Suprapubic skin (tissue), 4 donors: ENCODE results near the gene OR10J1. TPM values are rescaled to one million over a fixed set of nuclear protein-coding genes. Genes with fewer than 3 reads are reported as not detected.

Experiments used
- DNase-seq, 2 donors: peaks; one replicate each; pipeline ENCODE4 v3.0.0-alpha.2; 2019; ENCODE audit warnings: low spot score in 2 of 2
- H3K27ac ChIP-seq: fragments of 200-600 bp; sonication (generic); one replicate; pipeline ENCODE4 v1.5.1; 2019
- H3K27me3 ChIP-seq: fragments of 200-600 bp; sonication (generic); one replicate; pipeline ENCODE4 v1.5.1; 2019
- H3K36me3 ChIP-seq: fragments of 200-600 bp; sonication (generic); one replicate; pipeline ENCODE4 v1.5.1; 2019
- H3K4me1 ChIP-seq: fragments of 200-600 bp; sonication (generic); one replicate; pipeline ENCODE4 v1.5.1; 2019
- H3K4me3 ChIP-seq: fragments of 200-600 bp; sonication (generic); one replicate; pipeline ENCODE4 v1.5.1; 2019; ENCODE audit warnings: mild to moderate bottlenecking
- H3K9me3 ChIP-seq: fragments of 200-600 bp; sonication (generic); one replicate; pipeline ENCODE4 v1.5.1; 2019
- CTCF ChIP-seq, 2 donors: fragments of 200-600 bp in 1 of 2; fragments of 450-650 bp in 1 of 2; sonication (generic) in 1 of 2; IDR thresholded peaks; one replicate each; pipeline ENCODE4 v1.5.1; 2016 to 2019; ENCODE audit warnings: antibody characterized with exemption in 2 of 2, mild to moderate bottlenecking in 1 of 2, moderate library complexity in 1 of 2
- EP300 ChIP-seq: sonication (generic); formaldehyde crosslinking; IDR thresholded peaks from one replicate; pipeline ENCODE4 v1.6.1; 2017; ENCODE audit warnings: antibody characterized with exemption
- POLR2A ChIP-seq, 2 donors: fragments of 450-650 bp; IDR thresholded peaks; one replicate each; pipeline ENCODE4 v1.6.1; 2017; ENCODE audit warnings: antibody characterized with exemption in 2 of 2, mild to moderate bottlenecking in 2 of 2, moderate library complexity in 2 of 2
- POLR2AphosphoS5 ChIP-seq, 3 donors: sonication (generic); formaldehyde crosslinking; IDR thresholded peaks; one replicate each; pipeline ENCODE4 v1.6.1; 2017; ENCODE audit warnings: antibody characterized with exemption in 3 of 3
- WGBS: methylation state at CpG from one replicate; pipeline ENCODE4 v1.1.5; 2018; 5-methylcytosine and 5-hydroxymethylcytosine counted together
- total RNA-seq, 4 donors: library from RNA; depleted of rRNA; stranded (reverse); fragments of >200 nt; gene quantifications; one replicate each; pipeline ENCODE4 v1.1.0, GENCODE V29; 2016

The OR10J1 gene
- total RNA-seq = not detected

GRCh38 chr1:159439422-159439821 lies at the start of gene OR10J1:
Gene OR10J1, plus strand, starts transcription at chr1:159439722. Its CDS starts 70 bp downstream, at chr1:159439792.
- Histone ChIP-seq H3K27ac (no peak within 1 kb of the TSS), H3K36me3 (no peaks in the 10 kb centered on the region), H3K4me3 (no peak within 1 kb of the TSS), H3K27me3 (no peaks in the 10 kb centered on the region), H3K9me3 (no peaks in the 10 kb centered on the region), H3K4me1 (no peaks in the 10 kb centered on the region)
- TF ChIP-seq EP300 = no peak
- TF ChIP-seq POLR2A (IDR thresholded peaks at IDR 0.05) = no peak
- TF ChIP-seq CTCF (IDR thresholded peaks at IDR 0.05) = no peak
- no peak for TF ChIP-seq POLR2AphosphoS5 (IDR thresholded peaks at IDR 0.05)
- DNase-seq = no peak

- no peak overlapping the region for H3K4me3 ChIP-seq
- H3K27me3 ChIP-seq = no peaks in the 10 kb centered on the region
- no peak overlapping the region for H3K27ac ChIP-seq
- TF ChIP-seq POLR2AphosphoS5 (IDR thresholded peaks at IDR 0.05) (no peak), EP300 (no peak), CTCF (IDR thresholded peaks at IDR 0.05) (no peak), POLR2A (IDR thresholded peaks at IDR 0.05) (no peak)
- H3K36me3 ChIP-seq = no peaks in the 10 kb centered on the region
- no peak for DNase-seq
- H3K9me3 ChIP-seq = no peaks in the 10 kb centered on the region
- H3K4me1 ChIP-seq = no peaks in the 10 kb centered on the region
- WGBS = 84% methylated on average over 2 of the region's 2 CpGs
Measured at GRCh38 chr1:159406821-159407220, 32.7 kb upstream of the OR10J1 start.

GRCh38 chr1:159408862-159409400 lies 30.6 kb upstream of the OR10J1 start:
- no peaks in the 10 kb centered on the region for H3K4me1 ChIP-seq
- no peak for DNase-seq
- H3K27me3 ChIP-seq = no peaks in the 10 kb centered on the region
- TF ChIP-seq POLR2A (IDR thresholded peaks at IDR 0.05) (no peak), POLR2AphosphoS5 (IDR thresholded peaks at IDR 0.05) (no peak), EP300 (no peak), CTCF (IDR thresholded peaks at IDR 0.05) (no peak)
- 74% methylated on average over 6 of the region's 6 CpGs for WGBS
- H3K9me3 ChIP-seq = no peaks in the 10 kb centered on the region
- no peaks in the 10 kb centered on the region for H3K36me3 ChIP-seq
- no peak overlapping the region for H3K4me3 ChIP-seq
- no peak overlapping the region for H3K27ac ChIP-seq

GRCh38 chr1:159421821-159422220 lies 17.7 kb upstream of the OR10J1 start:
- no peaks in the 10 kb centered on the region for H3K27me3 ChIP-seq
- no peak overlapping the region for H3K4me3 ChIP-seq
- H3K27ac ChIP-seq = no peak overlapping the region
- TF ChIP-seq CTCF (IDR thresholded peaks at IDR 0.05) (no peak), POLR2A (IDR thresholded peaks at IDR 0.05) (no peak), POLR2AphosphoS5 (IDR thresholded peaks at IDR 0.05) (no peak), EP300 (no peak)
- no peak for DNase-seq
- peaks cover 16% of the 10 kb centered on the region for H3K9me3 ChIP-seq
- H3K36me3 ChIP-seq = no peaks in the 10 kb centered on the region
- no peaks in the 10 kb centered on the region for H3K4me1 ChIP-seq
- WGBS = 73% methylated on average over 7 of the region's 8 CpGs

- WGBS = 50% methylated on average over 3 of the region's 3 CpGs
- Histone ChIP-seq H3K4me3 (no peak overlapping the region), H3K36me3 (no peaks in the 10 kb centered on the region), H3K27me3 (no peaks in the 10 kb centered on the region), H3K9me3 (no peaks in the 10 kb centered on the region), H3K27ac (no peak overlapping the region), H3K4me1 (no peaks in the 10 kb centered on the region)
- TF ChIP-seq POLR2A (IDR thresholded peaks at IDR 0.05) (no peak), CTCF (IDR thresholded peaks at IDR 0.05) (no peak), POLR2AphosphoS5 (IDR thresholded peaks at IDR 0.05) (no peak), EP300 (no peak)
- no peak for DNase-seq
Measured at GRCh38 chr1:159428536-159428935, 11.0 kb upstream of the OR10J1 start.
